HepG2 (cell line): ENCODE measurements around the gene PEMT.

ENCODE experiments used
- CERS6 ChIP-seq: sonication (generic); formaldehyde crosslinking; IDR thresholded peaks from 2 replicates; pipeline ENCODE4 v1.5.0; 2020; ENCODE audit warnings: missing genetic modification reagents
- HIVEP1 ChIP-seq: sonication (generic); formaldehyde crosslinking; IDR thresholded peaks from 2 replicates; pipeline ENCODE4 v1.4.0; 2020; ENCODE audit warnings: mild to moderate bottlenecking, missing genetic modification reagents
- HNF4A ChIP-seq: sonication (generic); formaldehyde crosslinking; IDR thresholded peaks from 2 replicates; pipeline ENCODE4 v1.4.0; 2020; ENCODE audit warnings: missing genetic modification reagents
- POLR2AphosphoS5 ChIP-seq: IDR thresholded peaks from 2 replicates; pipeline ENCODE4 v1.6.1; 2012; ENCODE audit warnings: low read depth, low read length
- PTBP1 ChIP-seq: fragments of 200-400 bp; formaldehyde crosslinking; IDR thresholded peaks from 2 replicates; pipeline ENCODE4 v1.6.1; 2018; ENCODE audit warnings: low read length, low read depth; ENCODE audit not compliant: poor library complexity, severe bottlenecking
- RBM39 ChIP-seq: fragments of 200-400 bp; formaldehyde crosslinking; IDR thresholded peaks from one replicate; pipeline ENCODE4 v1.6.1; 2018; ENCODE audit warnings: antibody characterized with exemption, mild to moderate bottlenecking, low read depth, low read length; ENCODE audit not compliant: poor library complexity, severe bottlenecking
- RFX5 ChIP-seq: IDR thresholded peaks from 2 replicates; pipeline ENCODE4 v1.6.1; 2011; ENCODE audit warnings: low read depth, low read length, improper control_type of control experiment
- ZNF124 ChIP-seq: sonication (generic); formaldehyde crosslinking; IDR thresholded peaks from 2 replicates; pipeline ENCODE4 v1.4.0; 2020; ENCODE audit warnings: missing genetic modification reagents
- ZNF354B ChIP-seq: sonication (generic); formaldehyde crosslinking; IDR thresholded peaks from 2 replicates; pipeline ENCODE4 v1.8.0; 2022; ENCODE audit warnings: mild to moderate bottlenecking, missing genetic modification reagents
- ZNF572 ChIP-seq: sonication (generic); formaldehyde crosslinking; IDR thresholded peaks from 2 replicates; pipeline ENCODE4 v1.5.1; 2020; ENCODE audit warnings: mild to moderate bottlenecking, missing genetic modification reagents
- TF ChIP-seq, protein P1 (sequence below): sonication (generic); formaldehyde crosslinking; IDR thresholded peaks from 2 replicates; pipeline ENCODE4 v1.5.0; 2020; ENCODE audit warnings: mild to moderate bottlenecking, missing genetic modification reagents, moderate library complexity
- TF ChIP-seq, protein P2 (sequence below): sonication (generic); formaldehyde crosslinking; conservative IDR thresholded peaks from 2 replicates; pipeline ENCODE4 v1.4.0; 2020; ENCODE audit warnings: mild to moderate bottlenecking, missing genetic modification reagents, moderate library complexity

DNA sequence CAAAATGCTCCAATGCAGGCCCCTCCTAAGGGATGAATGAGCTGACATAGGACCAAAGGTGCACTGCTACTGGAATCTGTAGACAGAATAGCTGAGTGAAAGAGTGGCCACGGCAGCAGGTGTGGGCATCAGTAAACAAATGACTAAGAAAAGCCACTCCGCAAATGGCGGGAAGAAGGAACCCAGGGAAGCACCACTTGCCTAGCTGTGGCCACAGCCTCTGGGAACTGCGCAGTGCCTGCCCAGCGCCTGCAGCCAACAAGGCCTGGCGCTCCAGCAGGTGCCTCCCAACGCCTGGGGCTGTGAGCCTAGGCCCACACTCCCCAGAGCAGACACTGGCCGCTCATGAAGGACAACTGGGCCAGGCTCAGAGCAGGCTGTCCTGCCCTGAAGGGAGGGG, 11.8 kb downstream of the PEMT start:
- TF ChIP-seq RFX5 (no peak), RBM39 (peak; percentile 4), POLR2AphosphoS5 (no peak), ZNF572 (CRISPR knock-in tag) (no peak), CERS6 (no peak), HNF4A (CRISPR knock-in tag) (no peak), HIVEP1 (CRISPR knock-in tag) (no peak), PTBP1 (no peak), ZNF354B (CRISPR knock-in tag) (no peak), ZNF124 (CRISPR knock-in tag) (no peak)
- TF ChIP-seq, protein P1, sequence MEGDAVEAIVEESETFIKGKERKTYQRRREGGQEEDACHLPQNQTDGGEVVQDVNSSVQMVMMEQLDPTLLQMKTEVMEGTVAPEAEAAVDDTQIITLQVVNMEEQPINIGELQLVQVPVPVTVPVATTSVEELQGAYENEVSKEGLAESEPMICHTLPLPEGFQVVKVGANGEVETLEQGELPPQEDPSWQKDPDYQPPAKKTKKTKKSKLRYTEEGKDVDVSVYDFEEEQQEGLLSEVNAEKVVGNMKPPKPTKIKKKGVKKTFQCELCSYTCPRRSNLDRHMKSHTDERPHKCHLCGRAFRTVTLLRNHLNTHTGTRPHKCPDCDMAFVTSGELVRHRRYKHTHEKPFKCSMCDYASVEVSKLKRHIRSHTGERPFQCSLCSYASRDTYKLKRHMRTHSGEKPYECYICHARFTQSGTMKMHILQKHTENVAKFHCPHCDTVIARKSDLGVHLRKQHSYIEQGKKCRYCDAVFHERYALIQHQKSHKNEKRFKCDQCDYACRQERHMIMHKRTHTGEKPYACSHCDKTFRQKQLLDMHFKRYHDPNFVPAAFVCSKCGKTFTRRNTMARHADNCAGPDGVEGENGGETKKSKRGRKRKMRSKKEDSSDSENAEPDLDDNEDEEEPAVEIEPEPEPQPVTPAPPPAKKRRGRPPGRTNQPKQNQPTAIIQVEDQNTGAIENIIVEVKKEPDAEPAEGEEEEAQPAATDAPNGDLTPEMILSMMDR (CRISPR knock-in tag), result no peak
- TF ChIP-seq, protein P2, sequence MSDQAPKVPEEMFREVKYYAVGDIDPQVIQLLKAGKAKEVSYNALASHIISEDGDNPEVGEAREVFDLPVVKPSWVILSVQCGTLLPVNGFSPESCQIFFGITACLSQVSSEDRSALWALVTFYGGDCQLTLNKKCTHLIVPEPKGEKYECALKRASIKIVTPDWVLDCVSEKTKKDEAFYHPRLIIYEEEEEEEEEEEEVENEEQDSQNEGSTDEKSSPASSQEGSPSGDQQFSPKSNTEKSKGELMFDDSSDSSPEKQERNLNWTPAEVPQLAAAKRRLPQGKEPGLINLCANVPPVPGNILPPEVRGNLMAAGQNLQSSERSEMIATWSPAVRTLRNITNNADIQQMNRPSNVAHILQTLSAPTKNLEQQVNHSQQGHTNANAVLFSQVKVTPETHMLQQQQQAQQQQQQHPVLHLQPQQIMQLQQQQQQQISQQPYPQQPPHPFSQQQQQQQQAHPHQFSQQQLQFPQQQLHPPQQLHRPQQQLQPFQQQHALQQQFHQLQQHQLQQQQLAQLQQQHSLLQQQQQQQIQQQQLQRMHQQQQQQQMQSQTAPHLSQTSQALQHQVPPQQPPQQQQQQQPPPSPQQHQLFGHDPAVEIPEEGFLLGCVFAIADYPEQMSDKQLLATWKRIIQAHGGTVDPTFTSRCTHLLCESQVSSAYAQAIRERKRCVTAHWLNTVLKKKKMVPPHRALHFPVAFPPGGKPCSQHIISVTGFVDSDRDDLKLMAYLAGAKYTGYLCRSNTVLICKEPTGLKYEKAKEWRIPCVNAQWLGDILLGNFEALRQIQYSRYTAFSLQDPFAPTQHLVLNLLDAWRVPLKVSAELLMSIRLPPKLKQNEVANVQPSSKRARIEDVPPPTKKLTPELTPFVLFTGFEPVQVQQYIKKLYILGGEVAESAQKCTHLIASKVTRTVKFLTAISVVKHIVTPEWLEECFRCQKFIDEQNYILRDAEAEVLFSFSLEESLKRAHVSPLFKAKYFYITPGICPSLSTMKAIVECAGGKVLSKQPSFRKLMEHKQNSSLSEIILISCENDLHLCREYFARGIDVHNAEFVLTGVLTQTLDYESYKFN (CRISPR knock-in tag), result no peak
